HepG2 (cell line): Measurements from ENCODE around the gene SND1. TPM values are rescaled to one million over a fixed set of nuclear protein-coding genes. Genes with fewer than 3 reads are reported as not detected.
A peak's percentile ranks its signal among the peaks of the same experiment; 100 is the strongest.

Experiments
- CCDC6 ChIP-seq: sonication (generic); formaldehyde crosslinking; IDR thresholded peaks from 2 replicates; pipeline ENCODE4 v1.8.1; 2022; ENCODE audit warnings: mild to moderate bottlenecking, missing genetic modification reagents, moderate library complexity
- CREB1 ChIP-seq, 2 experiments: fragments of 450-650 bp in 1 of 2; IDR thresholded peaks; 2 replicates each; pipeline ENCODE4 v1.6.1; 2016 to 2017; ENCODE audit warnings: control low read depth in 1 of 2, mild to moderate bottlenecking in 1 of 2, missing compliant biosample characterization in 1 of 2, missing genetic modification characterization in 1 of 2
- GATAD1 ChIP-seq: IDR thresholded peaks from 2 replicates; pipeline ENCODE4 v1.6.1; 2016; ENCODE audit warnings: missing genetic modification reagents, missing compliant biosample characterization
- HMGXB4 ChIP-seq, 2 experiments: sonication (generic) in 1 of 2; formaldehyde crosslinking in 1 of 2; IDR thresholded peaks; 2 replicates each; pipeline versions ENCODE4 v1.4.0 to v1.6.1; 2018 to 2020; ENCODE audit warnings: missing genetic modification reagents in 2 of 2, borderline replicate concordance in 1 of 2, low read depth in 1 of 2, mild to moderate bottlenecking in 1 of 2, missing biosample characterization in 1 of 2
- MAFF ChIP-seq: IDR thresholded peaks from 2 replicates; pipeline ENCODE4 v1.6.1; 2011; ENCODE audit warnings: low read depth, low read length, improper control_type of control experiment
- NRL ChIP-seq: sonication (generic); formaldehyde crosslinking; IDR thresholded peaks from 2 replicates; pipeline ENCODE4 v1.5.0; 2020; ENCODE audit warnings: missing genetic modification reagents, mild to moderate bottlenecking, moderate library complexity, borderline replicate concordance
- THAP11 ChIP-seq: IDR thresholded peaks from 2 replicates; pipeline ENCODE4 v1.6.1; 2016; ENCODE audit warnings: missing biosample characterization, missing genetic modification reagents
- TOPORS ChIP-seq: sonication (generic); formaldehyde crosslinking; IDR thresholded peaks from 2 replicates; pipeline ENCODE4 v1.8.0; 2023; ENCODE audit warnings: mild to moderate bottlenecking, missing genetic modification reagents
- ZBTB44 ChIP-seq: sonication (generic); formaldehyde crosslinking; IDR thresholded peaks from 2 replicates; pipeline ENCODE4 v1.4.0; 2020; ENCODE audit warnings: missing genetic modification reagents
- ZIK1 ChIP-seq: sonication (generic); formaldehyde crosslinking; IDR thresholded peaks from 2 replicates; pipeline ENCODE4 v1.5.0; 2020; ENCODE audit warnings: mild to moderate bottlenecking, low read depth, missing genetic modification reagents, borderline replicate concordance
- ZNF589 ChIP-seq: sonication (generic); formaldehyde crosslinking; conservative IDR thresholded peaks from 2 replicates; pipeline ENCODE4 v1.8.0; 2022; ENCODE audit warnings: mild to moderate bottlenecking, moderate library complexity, missing genetic modification reagents
- ZNF879 ChIP-seq: sonication (generic); formaldehyde crosslinking; IDR thresholded peaks from 2 replicates; pipeline ENCODE4 v1.8.1; 2023; ENCODE audit warnings: missing genetic modification reagents
- ZXDC ChIP-seq: sonication (generic); formaldehyde crosslinking; IDR thresholded peaks from 2 replicates; pipeline ENCODE4 v1.5.0; 2020; ENCODE audit warnings: mild to moderate bottlenecking, missing genetic modification reagents
- polyA plus RNA-seq, 8 experiments: library from polyadenylated mRNA; depleted of rRNA in 3 of 8; stranded (reverse) in 7 of 8; unstranded in 1 of 8; fragments of >200 nt; fragmentation: Illumina TruSeq in 4 of 8; extraction: Trizol in 4 of 8; gene quantifications; 2 replicates each; pipeline versions ENCODE4 v1.2.1 to v1.2.3, GENCODE V29; 2011 to 2016; ENCODE audit warnings: low read depth in 4 of 8, missing spikeins in 1 of 8, mixed read lengths in 1 of 8; ENCODE audit not compliant: insufficient read depth in 1 of 8
- total RNA-seq, 5 experiments: library from RNA; depleted of rRNA; stranded (reverse); fragments of >200 nt; fragmentation: Illumina TruSeq; extraction: Trizol; gene quantifications; 2 replicates each; pipeline ENCODE4 v1.2.3, GENCODE V29; 2016; ENCODE audit warnings: low read depth in 1 of 5
- TF ChIP-seq, protein P1 (sequence below): IDR thresholded peaks from 2 replicates; pipeline ENCODE4 v1.6.1; 2016; ENCODE audit warnings: missing biosample characterization, missing genetic modification reagents, low read depth

SND1 gene
- total and polyA plus RNA-seq, 2 of the 13 experiments (the other 11 are each of a cell fraction or from before 2014, with no cell fraction given): 110 to 182 TPM

DNA sequence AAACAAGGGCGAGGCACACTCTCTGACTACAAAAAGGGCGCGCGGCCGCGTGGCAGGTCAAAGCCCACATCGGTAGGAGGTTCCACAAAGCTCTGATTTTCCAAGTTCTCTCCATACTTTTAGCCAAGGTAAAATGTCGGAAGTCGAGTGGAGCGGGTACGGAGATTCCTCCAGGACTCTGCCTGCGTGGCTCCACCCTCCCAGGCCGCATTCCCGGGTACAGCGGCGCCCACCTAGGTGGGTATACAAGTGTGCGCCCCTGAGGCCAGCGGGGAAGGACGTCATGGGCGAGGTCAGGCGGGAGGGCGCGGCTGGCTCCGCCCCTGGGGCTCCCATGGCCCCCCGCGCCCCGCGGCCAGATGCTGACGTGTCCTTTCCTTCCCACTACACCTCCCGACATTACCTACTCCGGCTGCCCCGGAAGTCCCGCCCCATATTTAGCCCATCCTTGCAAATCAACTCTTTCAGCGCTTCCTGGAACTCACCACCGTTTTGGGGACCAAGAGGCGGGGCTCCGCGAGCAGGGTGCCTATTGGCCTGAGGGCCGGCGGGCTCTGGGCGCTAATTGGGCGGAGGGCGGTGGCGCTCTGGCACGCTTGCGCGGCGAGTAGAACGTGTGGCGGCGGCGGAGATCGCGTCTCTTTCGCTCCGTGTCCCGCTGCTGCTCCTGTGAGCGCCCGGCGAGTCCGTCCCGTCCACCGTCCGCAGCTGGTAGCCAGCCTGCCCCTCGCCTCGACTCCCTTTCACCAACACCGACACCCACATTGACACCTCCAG is at the start of gene SND1 (continued):
- TF ChIP-seq ZIK1 (CRISPR knock-in tag): 0 out of 2 replicates have a peak, but pooled peaks have one; percentile 60
- no peak for TF ChIP-seq NRL (CRISPR knock-in tag)
- no peak for TF ChIP-seq ZBTB44 (CRISPR knock-in tag)
- TF ChIP-seq GATAD1 (CRISPR knock-in tag): peak; percentile 78
- TF ChIP-seq ZXDC (CRISPR knock-in tag): no peak
- TF ChIP-seq, protein P1, sequence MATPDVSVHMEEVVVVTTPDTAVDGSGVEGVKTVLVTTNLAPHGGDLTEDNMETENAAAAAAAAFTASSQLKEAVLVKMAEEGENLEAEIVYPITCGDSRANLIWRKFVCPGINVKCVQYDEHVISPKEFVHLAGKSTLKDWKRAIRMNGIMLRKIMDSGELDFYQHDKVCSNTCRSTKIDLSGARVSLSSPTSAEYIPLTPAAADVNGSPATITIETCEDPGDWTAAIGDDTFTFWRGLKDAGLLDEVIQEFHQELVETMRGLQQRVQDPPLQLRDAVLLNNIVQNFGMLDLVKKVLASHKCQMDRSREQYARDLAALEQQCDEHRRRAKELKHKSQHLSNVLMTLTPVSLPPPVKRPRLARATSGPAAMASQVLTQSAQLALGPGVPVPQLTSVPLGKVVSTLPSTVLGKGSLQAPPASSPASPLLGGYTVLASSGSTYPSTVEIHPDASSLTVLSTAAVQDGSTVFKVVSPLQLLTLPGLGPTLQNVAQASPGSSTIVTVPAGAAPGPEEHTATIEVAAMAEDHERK (CRISPR knock-in tag): 0 out of 2 replicates have a peak, but pooled peaks have one; percentile 49
- TF ChIP-seq HMGXB4 (CRISPR knock-in tag; IDR thresholded peaks at IDR 0.05; ENCODE audit: borderline replicate concordance in 1 of 2, low read depth in 1 of 2): peak; percentile 21 to 34; a peak in 3 of 4 replicates
- no peak for TF ChIP-seq ZNF589 (CRISPR knock-in tag)
- peak; percentile 86 for TF ChIP-seq CREB1 (IDR thresholded peaks at IDR 0.05)
- TF ChIP-seq CREB1 (CRISPR knock-in tag; IDR thresholded peaks at IDR 0.05): peak; percentile 92
- peak; percentile 69; the same call in 1 of the 2 replicates for TF ChIP-seq ZNF879 (CRISPR knock-in tag)
- peak; percentile 94 for TF ChIP-seq THAP11
- TF ChIP-seq TOPORS (CRISPR knock-in tag): no peak; the same call in 1 of the 2 replicates
- peak; percentile 56; the same call in 1 of the 2 replicates for TF ChIP-seq MAFF
- TF ChIP-seq CCDC6 (CRISPR knock-in tag): peak; percentile 35; the same call in 1 of the 2 replicates
